ENCODE results near the gene WDFY4.

DNA sequence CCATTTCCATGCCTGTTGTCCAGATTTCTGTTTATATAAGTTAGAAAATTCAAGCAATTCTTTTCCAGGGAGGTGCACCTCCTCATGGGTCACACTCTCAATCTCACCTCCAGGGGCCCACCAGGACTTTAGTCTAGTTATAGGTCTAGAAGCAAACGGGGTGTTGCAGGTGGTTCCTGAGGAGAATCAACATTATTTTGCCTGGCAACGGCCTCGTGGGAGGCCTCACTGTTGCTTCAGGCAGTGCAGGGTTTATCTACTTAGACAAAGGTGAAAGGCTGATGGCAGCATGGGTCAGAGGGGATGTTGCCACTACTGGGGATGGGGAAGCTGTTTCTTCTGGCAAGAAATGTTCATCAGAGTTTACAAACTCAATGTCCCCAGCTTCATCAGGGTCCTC is 311.7 kb downstream of the WDFY4 start:
- TF ChIP-seq CTCF (IDR thresholded peaks at IDR 0.05) = no peak
- no peak for TF ChIP-seq POLR2A (IDR thresholded peaks at IDR 0.05)
